NCI-H1694 (cell line): ENCODE measurements around the gene AADACL3.
"Not testable (repeated sequence)": the region's sequence is repeated elsewhere in the genome, so short reads cannot be mapped to it uniquely, and the experiment has no call there.

ENCODE experiments used
- DNase-seq: peaks from one replicate; lab custom pipeline; 2025; lab: John Stamatoyannopoulos, UW

AADACL3 gene, protein sequence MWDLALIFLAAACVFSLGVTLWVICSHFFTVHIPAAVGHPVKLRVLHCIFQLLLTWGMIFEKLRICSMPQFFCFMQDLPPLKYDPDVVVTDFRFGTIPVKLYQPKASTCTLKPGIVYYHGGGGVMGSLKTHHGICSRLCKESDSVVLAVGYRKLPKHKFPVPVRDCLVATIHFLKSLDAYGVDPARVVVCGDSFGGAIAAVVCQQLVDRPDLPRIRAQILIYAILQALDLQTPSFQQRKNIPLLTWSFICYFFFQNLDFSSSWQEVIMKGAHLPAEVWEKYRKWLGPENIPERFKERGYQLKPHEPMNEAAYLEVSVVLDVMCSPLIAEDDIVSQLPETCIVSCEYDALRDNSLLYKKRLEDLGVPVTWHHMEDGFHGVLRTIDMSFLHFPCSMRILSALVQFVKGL

DNA sequence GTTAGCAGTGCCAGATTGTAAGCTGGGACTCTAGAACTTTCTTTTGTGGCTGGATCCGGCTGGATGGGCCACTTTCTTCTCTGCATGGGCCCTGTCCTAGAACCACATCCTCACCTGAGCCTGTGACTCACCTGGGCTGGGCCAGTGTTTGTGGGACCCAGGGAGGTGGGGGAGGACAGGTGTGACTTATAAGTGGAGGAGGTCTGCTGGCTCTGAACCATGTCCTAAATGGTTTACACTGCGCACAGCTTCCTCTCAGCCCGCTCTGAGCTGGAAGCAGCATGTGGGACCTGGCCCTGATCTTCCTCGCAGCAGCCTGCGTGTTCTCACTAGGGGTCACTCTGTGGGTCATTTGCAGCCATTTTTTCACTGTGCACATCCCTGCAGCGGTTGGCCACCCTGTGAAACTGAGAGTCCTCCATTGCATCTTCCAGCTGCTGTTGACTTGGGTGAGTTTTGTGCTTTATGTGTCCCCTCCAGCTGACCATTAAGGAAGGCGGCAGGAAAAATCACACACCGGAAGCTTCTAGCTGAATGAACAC, at the start of gene AADACL3:
TSS of gene AADACL3 (plus strand) at position 215 of the 542 bp plus-strand sequence. CDS start at position 282, 67 bp downstream.
- no peak for DNase-seq

DNA sequence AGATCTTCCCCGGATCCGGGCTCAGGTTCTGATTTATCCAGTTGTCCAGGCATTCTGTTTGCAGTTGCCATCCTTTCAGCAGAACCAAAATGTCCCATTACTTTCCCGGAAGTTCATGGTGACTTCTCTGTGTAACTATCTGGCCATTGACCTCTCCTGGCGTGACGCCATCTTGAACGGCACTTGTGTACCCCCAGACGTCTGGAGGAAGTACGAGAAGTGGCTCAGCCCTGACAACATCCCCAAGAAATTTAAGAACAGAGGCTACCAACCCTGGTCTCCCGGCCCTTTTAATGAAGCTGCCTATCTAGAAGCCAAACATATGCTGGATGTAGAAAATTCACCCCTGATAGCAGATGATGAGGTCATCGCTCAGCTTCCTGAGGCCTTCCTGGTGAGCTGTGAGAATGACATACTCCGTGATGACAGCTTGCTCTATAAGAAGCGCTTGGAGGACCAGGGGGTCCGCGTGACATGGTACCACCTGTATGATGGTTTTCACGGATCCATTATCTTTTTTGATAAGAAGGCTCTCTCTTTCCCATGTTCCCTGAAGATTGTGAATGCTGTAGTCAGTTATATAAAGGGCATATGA, 49.7 kb upstream of the AADACL3 start:
- no peak for DNase-seq

DNA sequence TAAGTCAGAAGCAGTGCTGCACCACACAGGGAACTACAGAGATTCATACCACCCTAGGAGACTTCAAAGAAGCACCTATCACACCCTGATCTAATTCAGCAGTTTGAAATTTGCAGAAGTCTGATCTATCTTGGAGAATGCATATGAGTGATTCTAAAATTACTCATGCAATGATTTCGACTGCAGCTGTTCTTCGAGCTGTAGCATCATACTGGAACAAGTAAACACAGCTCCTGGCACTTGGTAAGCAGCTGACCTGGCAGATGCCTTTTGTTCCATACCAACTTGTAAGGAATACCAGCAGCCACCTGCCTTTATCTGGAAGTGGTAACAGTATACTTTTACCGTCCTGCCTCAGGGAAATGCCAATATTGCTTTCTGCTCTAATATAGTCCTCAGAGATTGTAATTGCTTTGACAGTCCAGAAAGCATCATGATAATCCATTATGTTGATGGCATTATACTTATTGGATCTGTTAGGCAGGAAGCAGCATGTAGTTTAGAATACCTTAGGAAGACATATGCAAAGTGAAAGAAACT, 46.3 kb upstream of the AADACL3 start:
- DNase-seq: no peak

DNA sequence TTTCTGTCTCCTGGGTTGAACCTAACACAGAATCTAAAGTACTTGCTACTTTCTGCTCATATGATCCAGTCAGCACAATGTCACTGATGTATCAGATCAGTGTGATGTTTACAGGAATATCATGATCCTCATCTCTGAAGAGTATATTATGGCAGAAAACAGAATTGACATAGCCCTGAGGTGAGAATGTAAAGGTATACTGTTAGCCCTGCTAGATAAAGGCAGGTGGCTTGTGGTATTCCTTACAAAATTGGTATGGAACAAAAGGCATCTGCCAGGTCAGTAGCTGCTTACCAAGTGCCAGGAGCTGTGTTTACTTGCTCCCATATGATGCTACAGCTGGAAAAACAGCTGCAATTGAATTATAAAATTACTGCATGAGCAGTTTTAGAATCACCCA, 41.6 kb upstream of the AADACL3 start:
- DNase-seq: no peak

DNA sequence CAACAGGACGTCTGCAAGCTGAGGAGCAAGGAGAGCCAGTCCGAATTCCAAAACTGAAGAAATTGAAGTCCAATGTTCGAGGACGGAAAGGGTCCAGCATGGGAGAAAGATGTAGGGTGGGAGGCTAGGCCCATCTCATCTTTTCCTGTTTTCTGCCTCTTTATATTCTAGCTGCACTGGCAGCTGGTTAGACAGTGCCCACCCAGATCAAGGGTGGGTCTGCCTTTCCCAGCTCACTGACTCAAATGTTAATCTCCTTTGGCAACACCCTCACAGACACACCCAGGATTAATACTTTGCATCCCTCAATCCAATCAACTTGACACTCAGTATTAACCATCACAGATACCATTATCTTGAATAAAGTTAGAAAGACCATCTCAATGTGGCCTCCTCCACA, 39.8 kb upstream of the AADACL3 start:
- DNase-seq: not testable (repeated sequence)

DNA sequence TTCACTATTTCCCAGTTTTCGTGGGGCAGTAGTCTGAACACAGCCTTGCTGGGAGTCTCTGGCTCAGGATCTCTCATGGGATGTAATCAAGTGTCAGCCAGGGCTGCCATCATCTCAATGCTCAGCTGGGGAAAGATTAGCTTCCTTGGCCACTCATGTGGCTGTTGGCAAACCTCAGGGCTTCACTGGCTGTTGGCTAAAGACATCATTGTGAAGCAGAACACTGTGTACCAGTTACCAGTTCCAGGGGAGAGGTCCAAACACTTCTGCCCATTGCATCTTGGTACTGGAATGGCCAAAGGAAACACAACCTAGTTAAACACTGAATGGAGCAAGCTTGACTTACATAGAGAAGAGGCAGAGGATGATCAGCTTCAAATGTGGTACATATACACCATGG, 38.3 kb upstream of the AADACL3 start:
- no peak for DNase-seq

DNA sequence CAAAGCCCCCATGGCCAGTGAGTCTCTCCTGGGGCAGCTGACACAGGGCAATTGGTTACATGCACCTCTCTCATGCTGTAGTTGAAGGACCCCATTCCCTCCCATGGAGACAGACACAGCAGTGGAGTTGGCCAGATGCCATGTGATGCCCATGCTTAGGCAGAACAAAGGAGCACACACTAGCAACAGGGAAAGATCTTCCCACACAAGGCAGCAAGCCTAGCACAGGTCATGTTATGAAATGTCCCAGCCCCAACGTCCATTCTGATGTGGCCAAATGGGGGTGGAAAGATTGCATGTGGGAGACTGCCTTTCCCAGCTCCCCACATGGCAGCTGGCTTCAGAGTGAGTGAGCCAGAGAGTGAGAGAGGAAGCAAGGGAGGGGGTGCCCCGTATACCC, 37.6 kb upstream of the AADACL3 start:
- DNase-seq: no peak

DNA sequence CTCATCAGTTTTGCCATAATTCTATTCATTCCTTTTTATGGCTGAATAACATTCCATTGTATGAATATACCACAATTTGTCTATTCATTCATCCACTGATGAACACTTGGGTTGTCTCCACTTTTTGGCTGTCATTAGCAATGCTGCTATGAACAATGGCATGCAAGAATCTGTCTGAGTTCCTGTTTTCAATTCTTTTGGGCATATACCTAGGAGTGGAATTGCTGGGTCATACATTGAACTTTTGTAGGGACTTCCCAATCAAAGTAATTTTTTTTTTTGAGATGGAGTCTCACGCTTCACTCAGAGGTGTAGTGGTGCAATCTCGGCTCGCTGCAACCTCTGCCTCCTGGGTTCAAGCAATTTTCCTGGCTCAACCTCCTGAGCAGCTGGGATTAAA, 37.1 kb upstream of the AADACL3 start:
- no peak for DNase-seq

DNA sequence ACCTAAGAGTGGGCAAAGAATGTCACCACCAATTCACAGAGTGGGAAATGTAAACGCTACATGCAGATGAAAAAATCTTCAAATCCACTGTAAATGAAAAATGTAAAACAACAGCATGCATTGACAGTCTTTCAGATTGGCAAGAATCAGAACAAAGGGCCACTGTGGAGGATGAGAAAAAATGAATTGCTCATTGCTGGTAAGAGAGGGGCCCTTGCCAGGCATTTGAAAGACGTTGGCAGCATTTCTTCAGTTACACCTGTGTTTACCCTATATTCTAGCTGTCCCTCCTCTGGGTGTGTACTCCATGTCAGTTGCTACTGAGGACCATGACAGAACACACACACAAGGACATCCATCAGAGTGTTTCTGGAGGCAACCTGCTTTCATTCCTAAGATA, 25.8 kb upstream of the AADACL3 start:
- no peak for DNase-seq

DNA sequence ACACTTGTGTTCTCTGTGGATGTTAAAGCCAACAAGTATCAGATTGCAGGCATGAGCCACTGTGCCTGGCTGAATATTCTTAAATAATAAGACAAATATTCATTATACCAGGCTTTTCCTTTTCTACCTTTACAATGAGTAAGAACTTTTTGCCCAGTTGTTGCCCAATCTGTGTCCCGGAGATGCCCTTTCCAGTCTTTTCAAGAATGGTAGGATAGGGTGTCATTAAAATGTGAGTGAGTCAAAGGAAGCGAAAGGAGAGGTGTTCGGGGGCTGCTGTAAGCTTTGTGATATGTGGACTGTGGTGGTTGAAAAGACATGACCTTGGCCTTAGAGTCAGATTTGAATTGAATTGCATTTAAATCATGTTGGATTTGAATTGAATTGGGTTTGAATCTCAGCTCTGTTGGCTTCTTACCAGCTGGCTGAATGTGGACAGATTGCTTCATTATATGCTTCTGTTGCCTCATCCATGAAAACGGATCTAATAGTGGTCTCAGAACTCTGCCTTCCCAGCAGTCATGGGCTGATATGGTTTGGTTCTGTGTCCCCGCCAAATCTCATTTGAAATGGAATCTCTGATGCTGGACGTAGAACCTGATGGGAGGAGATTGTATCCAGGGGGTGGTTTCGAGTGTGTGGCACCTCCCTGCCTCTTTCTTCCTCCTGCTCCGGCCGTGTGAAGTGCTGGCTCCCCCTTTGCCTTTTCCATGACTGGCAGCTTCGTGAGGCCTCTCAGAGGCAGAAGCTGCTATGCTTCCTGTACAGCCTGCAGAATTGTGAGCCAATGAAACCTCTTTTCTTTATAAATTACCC, 22.7 kb upstream of the AADACL3 start:
- no peak for DNase-seq

DNA sequence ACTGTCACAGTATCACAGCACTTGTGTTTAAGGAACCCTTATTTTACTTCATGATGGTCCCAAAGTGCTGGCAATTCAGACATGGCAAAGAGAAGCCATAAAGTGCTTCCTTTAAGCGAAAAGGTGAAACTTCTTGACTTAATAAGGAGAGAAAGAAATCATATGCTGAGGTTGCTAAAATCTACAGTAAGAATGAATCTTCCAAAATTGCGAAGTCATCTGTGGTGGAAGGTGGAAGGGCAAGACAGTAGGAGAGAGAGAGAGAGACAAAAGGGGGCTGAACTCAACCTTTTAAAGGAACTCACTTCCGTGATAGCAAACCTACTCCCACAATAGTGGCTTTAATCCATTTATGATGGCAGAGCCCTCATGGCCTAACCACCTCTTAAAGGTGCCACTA, 19.3 kb upstream of the AADACL3 start:
- DNase-seq: no peak

DNA sequence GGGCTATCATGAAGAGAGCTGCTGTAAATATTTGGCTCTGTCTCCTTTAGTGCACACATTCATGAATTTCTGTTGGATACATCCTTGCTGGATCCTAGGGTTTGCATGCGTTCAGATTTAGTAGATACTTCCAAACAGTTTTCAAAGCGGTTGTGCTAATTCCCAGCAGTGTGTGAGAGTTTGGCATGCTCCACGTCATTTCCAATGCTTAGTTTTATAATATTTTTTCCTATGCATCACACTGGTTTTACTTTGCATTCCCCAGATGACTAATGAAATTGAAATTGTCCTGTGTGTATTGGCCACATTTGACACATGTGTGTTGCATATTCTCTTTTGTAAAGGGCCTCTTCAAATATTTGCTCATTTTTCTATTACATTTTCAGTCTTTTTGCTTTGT, 18.5 kb upstream of the AADACL3 start:
- no peak for DNase-seq

DNA sequence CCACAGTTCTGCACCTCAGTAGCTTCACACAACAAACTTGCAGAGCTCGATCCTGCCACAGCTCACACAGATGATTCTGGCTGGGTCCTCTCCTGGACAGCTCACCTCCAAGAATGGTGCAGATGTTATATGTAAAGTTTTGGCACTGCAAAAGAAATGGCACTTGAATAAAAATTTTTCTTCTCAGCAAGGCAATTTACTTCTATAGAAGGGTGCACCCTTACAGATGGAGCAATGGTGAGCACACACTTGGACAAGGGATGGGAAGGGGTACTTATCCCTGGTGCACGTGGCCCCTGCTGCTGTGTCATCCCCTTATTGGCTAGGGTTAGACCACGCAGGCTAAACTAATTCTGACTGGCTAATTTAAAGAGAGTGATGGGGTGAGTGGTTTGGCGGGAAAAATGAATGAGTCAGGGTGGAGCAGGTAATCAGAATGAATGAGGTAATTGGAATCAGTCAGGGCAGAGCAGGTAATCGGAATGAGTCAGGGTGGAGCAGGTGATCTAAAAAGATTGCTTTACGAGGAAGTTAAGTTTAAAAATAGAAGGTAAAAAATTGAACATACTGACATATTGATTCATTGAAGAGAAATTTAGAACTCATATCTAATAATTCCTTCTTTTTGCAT, 12.0 kb upstream of the AADACL3 start:
- DNase-seq: no peak

DNA sequence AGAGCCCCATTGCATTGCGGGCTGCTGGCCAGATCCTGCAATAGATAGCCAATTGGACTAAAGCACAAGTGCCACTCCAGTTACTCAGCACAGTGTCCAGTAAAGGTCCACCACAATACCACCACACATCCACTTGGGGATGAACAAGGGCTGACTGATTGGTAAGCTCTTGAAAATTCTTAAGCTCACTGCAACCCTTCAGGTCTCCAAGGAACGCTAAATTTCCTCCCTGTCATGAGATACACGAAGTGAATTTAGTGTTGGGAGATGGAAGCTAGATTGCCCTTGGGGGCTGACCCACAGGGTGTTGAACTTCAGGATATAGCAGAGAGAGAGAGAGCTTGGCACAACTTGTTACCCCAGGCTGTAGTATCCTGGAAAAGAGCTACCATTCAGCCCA, 9.8 kb upstream of the AADACL3 start:
- DNase-seq: no peak

DNA sequence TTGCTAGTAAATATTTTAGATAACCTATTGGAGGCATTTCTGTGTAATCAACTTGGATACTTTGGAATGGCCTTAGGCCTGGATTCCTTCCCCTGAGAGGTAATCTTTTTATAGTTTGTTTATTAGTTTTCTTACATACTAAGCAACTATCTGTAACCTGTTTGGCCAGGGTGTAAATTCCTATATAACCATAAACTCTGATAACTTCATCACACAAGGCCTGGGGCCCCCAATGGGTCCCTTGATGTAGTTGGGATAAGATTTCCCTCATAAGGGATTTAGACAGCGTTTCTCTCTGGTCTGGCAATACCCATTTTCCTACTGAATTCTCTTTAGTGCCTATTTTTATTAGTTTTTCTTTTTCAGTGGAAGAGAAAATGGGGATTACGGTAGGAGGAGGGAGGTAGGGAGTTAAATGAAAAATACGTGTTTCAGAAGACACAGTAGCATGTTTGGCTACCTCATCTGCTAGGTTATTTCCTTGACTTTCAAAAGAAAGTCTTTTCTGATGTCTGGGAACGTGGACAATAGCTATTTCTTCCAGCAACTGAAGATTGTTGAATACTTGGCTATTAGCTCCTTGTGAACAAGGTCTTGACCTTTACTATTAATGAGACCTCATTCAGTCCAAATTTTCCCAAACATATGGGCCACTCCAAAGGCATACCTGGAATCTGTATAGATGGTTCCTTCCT, 7.4 kb upstream of the AADACL3 start:
- DNase-seq: no peak

DNA sequence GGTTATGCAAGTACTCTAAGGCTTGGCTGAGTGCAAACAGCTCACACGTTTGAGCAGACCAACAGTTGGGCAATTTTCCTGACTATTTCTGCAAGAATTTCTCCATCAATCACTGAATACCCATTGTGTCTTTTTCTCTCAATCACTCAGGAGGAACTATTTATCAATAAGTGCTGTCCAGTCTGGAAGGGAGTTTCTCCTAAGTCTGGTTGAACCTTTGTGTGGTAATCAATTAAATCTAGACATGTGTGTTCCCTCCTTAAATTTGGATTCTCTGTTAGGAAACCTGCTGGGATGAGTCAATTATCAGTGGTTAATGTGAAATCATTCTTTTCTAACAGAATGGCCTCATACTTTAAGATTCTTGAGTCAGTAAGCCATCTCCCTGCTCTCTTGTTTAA, 6.8 kb upstream of the AADACL3 start:
- DNase-seq: no peak

DNA sequence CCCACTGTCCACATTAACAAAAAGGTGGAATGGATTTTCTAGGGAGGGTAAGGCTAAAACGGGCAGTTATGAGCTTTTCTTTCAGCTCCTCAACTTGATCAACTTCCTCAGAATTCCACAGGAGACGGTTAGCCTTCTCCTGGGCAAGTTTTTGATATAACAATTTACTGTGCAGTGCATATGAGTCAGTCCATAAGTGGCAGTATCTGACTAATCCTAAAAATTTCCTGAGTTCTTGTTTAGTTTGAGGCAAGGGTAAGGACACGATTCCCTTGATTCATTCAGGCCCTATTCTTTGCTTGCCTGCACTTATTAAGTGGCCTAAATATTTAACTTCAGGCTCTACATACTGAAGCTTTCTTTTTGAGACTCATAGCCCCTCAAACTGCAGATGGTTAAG, 6.2 kb upstream of the AADACL3 start:
- DNase-seq: no peak

DNA sequence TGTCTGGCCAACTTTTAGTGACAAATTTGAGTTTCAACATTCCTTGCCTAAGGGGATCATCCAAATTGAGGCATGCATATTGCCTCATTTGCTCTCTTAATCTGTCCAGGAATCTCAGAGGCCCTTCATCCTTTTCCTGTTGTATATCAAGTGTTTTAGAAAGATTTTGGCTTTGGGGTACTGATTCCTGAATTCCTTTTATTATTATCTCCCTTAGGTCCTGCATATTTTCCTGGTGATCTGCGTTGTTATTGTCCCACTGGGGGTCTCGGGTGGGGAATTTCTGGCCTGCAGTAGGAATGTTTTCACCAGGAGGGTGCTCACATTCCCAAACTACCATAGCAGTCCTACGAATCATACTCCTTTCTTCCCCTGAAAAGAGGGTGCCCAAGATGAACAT, 4.4 kb upstream of the AADACL3 start:
- no peak for DNase-seq

DNA sequence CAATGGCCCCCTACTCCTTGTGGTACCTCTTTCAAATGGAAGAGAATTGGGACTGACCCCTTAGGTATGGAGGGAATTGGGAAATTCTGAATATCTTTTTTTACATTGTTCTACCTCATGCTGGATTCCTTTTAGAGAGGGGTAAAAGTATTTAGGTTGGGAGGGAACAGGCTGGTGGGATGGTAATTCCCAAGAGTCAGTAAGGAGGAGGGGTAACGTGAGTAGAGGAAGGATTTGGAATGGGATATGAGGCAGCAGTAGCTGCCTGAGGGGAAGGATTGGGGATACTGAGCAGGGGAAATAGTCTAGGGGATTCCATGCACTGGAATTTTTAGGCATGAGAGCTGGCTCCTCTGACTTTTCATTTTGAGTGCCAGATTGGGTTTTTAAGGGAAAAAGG, 3.8 kb upstream of the AADACL3 start:
- no peak for DNase-seq

DNA sequence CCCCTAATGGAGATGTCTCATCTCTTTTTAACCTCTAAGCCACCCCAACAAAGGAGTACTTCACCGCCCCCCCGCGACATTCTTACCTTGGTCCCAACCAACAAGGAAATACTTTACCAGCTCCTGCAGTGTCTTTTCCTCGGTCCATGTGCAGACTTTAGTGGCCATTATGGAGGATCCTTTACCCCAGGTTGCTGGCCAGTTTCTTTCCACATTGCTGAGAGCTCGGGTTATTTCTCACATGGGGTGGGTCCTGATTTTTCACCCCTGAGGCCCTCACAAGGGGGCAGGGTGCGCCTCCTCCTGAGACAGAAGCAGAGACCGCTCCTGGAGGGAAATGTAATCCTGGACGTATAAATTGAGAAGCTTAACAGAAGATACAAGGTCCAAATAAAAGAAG, 3.0 kb upstream of the AADACL3 start:
- DNase-seq: no peak

DNA sequence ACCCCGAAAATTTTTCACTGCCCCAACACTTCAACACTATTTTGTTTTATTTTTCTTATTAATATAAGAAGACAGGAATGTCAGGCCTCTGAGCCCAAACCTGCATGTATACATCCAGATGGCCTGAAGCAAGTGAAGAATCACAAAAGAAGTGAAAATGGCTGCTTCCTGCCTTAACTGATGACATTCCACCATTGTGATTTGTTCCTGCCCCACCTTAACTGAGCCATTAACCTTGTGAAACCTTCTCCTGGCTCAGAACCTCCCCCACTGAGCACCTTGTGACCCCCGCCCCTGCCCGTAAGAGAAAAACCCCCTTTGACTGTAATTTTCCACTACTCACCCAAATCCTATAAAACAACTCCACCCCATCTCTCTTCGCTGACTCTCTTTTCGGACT, 2.3 kb upstream of the AADACL3 start:
- DNase-seq: not testable (repeated sequence)
